A549 (cell line): ENCODE measurements around the gene DUSP1. TPM values are rescaled to one million over a fixed set of nuclear protein-coding genes. Genes with fewer than 3 reads are reported as not detected.

Experiments used
- ATAC-seq, 2 experiments: fragments of 200-7000 bp in 1 of 2; fragments of >200 bp in 1 of 2; cut with Nextera tagmentation in 1 of 2; cut with Tn5 transposase in 1 of 2; 3 replicates each; pipeline versions ENCODE4 v1.8.0 to v1.9.1; 2018 to 2020; ENCODE audit warnings: mild to moderate bottlenecking in 1 of 2, moderate library complexity in 1 of 2
- CTCF ChIA-PET: fragments of 300-600 bp; sonication (Branson Sonifier 250); formaldehyde crosslinking; extraction: SDS; loops from one replicate; lab custom pipeline; 2021; ENCODE audit warnings: antibody characterized with exemption, inconsistent platforms; lab: Yijun Ruan, JAX
- POLR2A ChIA-PET: fragments of 350-600 bp; formaldehyde crosslinking; extraction: SDS; loops from one replicate; lab custom pipeline; 2021; ENCODE audit warnings: antibody characterized with exemption, inconsistent platforms; lab: Yijun Ruan, JAX
- DNase-seq, 2 experiments: peaks; one replicate each; pipeline versions ENCODE4 v3.0.0 to v3.0.0-alpha.2; 2011 to 2016; ENCODE audit warnings: low read depth in 1 of 2, low spot score in 1 of 2
- FAIRE-seq: peaks from 2 replicates; lab custom pipeline; 2011; peaks lifted over from hg19 to GRCh38; lab: Jason Lieb, UNC
- H3K27ac ChIP-seq, 2 experiments: fragments of >200 bp; sonication (Bioruptor Twin); formaldehyde crosslinking; 3 replicates each; pipeline ENCODE4 v1.5.1; 2016 to 2017
- H3K4me1 ChIP-seq: fragments of >200 bp; sonication (Bioruptor Twin); formaldehyde crosslinking; 3 replicates; pipeline ENCODE4 v1.6.1; 2016
- H3K4me2 ChIP-seq: fragments of >200 bp; sonication (Bioruptor Twin); formaldehyde crosslinking; 3 replicates; pipeline ENCODE4 v1.6.1; 2016
- H3K4me3 ChIP-seq: fragments of >200 bp; sonication (Bioruptor Twin); formaldehyde crosslinking; 3 replicates; pipeline ENCODE4 v1.5.1; 2016
- H3K9me3 ChIP-seq: fragments of >200 bp; sonication (Bioruptor Twin); formaldehyde crosslinking; 3 replicates; pipeline ENCODE4 v1.6.1; 2016
- CBX2 ChIP-seq: fragments of 200-600 bp; sonication (generic); IDR thresholded peaks from 2 replicates; pipeline ENCODE4 v1.6.1; 2016; ENCODE audit warnings: low read depth, mild to moderate bottlenecking, borderline replicate concordance
- CHD2 ChIP-seq: fragments of 150-350 bp; IDR thresholded peaks from 2 replicates; pipeline ENCODE4 v1.6.1; 2014; ENCODE audit warnings: low read length; ENCODE audit not compliant: partially characterized antibody
- EHF ChIP-seq: fragments of 250-450 bp; sonication (Bioruptor Pico); IDR thresholded peaks from 2 replicates; pipeline ENCODE4 v1.5.0; 2020; ENCODE audit warnings: mild to moderate bottlenecking
- EHMT2 ChIP-seq: fragments of 200-600 bp; sonication (generic); IDR thresholded peaks from 2 replicates; pipeline ENCODE4 v1.6.1; 2016; ENCODE audit warnings: antibody characterized with exemption, low read depth, mild to moderate bottlenecking, moderate library complexity
- EP300 ChIP-seq, 2 experiments: fragments of >200 bp; sonication (Bioruptor Twin); formaldehyde crosslinking; IDR thresholded peaks; 2 replicates in 1 of 2; 3 replicates in 1 of 2; pipeline ENCODE4 v1.6.1; 2016 to 2017
- FOSL2 ChIP-seq, 2 experiments: fragments of 450-650 bp in 1 of 2; fragments of >200 bp in 1 of 2; sonication (Bioruptor Twin) in 1 of 2; formaldehyde crosslinking; IDR thresholded peaks; 2 replicates each; pipeline versions ENCODE4 v1.5.0 to v1.6.1; 2016 to 2020; ENCODE audit warnings: mild to moderate bottlenecking in 1 of 2, moderate library complexity in 1 of 2
- GATA3 ChIP-seq: IDR thresholded peaks from 2 replicates; pipeline ENCODE4 v1.6.1; 2012; ENCODE audit warnings: borderline replicate concordance
- HDAC2 ChIP-seq: fragments of 200-600 bp; sonication (generic); IDR thresholded peaks from 2 replicates; pipeline ENCODE4 v1.6.1; 2016
- HOXB13 ChIP-seq: fragments of 250-450 bp; sonication (Bioruptor Pico); IDR thresholded peaks from 2 replicates; pipeline ENCODE4 v1.5.0; 2020; ENCODE audit warnings: low read depth, mild to moderate bottlenecking, moderate library complexity
- JUNB ChIP-seq: fragments of >200 bp; sonication (Bioruptor Twin); formaldehyde crosslinking; IDR thresholded peaks from 2 replicates; pipeline ENCODE4 v1.6.1; 2016
- KDM5A ChIP-seq: fragments of 200-600 bp; sonication (generic); IDR thresholded peaks from 2 replicates; pipeline ENCODE4 v1.6.1; 2016; ENCODE audit warnings: antibody characterized with exemption, mild to moderate bottlenecking
- MAZ ChIP-seq: fragments of 150-350 bp; IDR thresholded peaks from 2 replicates; pipeline ENCODE4 v1.6.1; 2014; ENCODE audit warnings: antibody characterized with exemption, low read depth, low read length, borderline replicate concordance
- NFE2L2 ChIP-seq: fragments of 150-350 bp; conservative IDR thresholded peaks from 2 replicates; pipeline ENCODE4 v1.6.1; 2014; ENCODE audit warnings: low read length
- NPAS2 ChIP-seq: fragments of 250-450 bp; sonication (Bioruptor Pico); IDR thresholded peaks from 2 replicates; pipeline ENCODE4 v1.8.0; 2022; ENCODE audit warnings: mild to moderate bottlenecking, moderate library complexity, borderline replicate concordance
- NR3C1 ChIP-seq: fragments of >200 bp; sonication (Bioruptor Twin); formaldehyde crosslinking; IDR thresholded peaks from 3 replicates; pipeline ENCODE4 v1.6.1; 2017
- PHF8 ChIP-seq: fragments of 200-600 bp; sonication (generic); IDR thresholded peaks from 2 replicates; pipeline ENCODE4 v1.6.1; 2016; ENCODE audit warnings: low read depth, mild to moderate bottlenecking, antibody characterized with exemption, moderate library complexity, borderline replicate concordance
- POLR2A ChIP-seq: IDR thresholded peaks from 2 replicates; pipeline ENCODE4 v1.6.1; 2012; ENCODE audit warnings: mild to moderate bottlenecking, low read length
- POLR2AphosphoS2 ChIP-seq: conservative IDR thresholded peaks from 2 replicates; pipeline ENCODE4 v1.6.1; 2012; ENCODE audit warnings: low read length, improper control_type of control experiment, inconsistent platforms
- RARB ChIP-seq: fragments of 250-450 bp; sonication (Bioruptor Pico); IDR thresholded peaks from 2 replicates; pipeline ENCODE4 v1.8.0; 2021; ENCODE audit warnings: mild to moderate bottlenecking, moderate library complexity
- RCOR1 ChIP-seq: fragments of 150-350 bp; IDR thresholded peaks from 2 replicates; pipeline ENCODE4 v1.6.1; 2014; ENCODE audit warnings: antibody characterized with exemption, low read length, low read depth
- RNF2 ChIP-seq: fragments of 200-600 bp; sonication (generic); IDR thresholded peaks from 2 replicates; pipeline ENCODE4 v1.6.1; 2016; ENCODE audit warnings: low read depth, mild to moderate bottlenecking, antibody characterized with exemption, moderate library complexity, borderline replicate concordance
- SREBF2 ChIP-seq: fragments of 450-650 bp; IDR thresholded peaks from 2 replicates; pipeline ENCODE4 v1.6.1; 2014; ENCODE audit warnings: mild to moderate bottlenecking, moderate library complexity
- TP53 ChIP-seq: fragments of 250-450 bp; sonication (Bioruptor Pico); IDR thresholded peaks from 2 replicates; pipeline ENCODE4 v1.5.0; 2021; ENCODE audit warnings: mild to moderate bottlenecking, moderate library complexity
- ZFP36 ChIP-seq: fragments of 450-650 bp; IDR thresholded peaks from 2 replicates; pipeline ENCODE4 v1.6.1; 2014; ENCODE audit warnings: borderline replicate concordance; ENCODE audit not compliant: partially characterized antibody
- ZNF302 ChIP-seq: fragments of 250-450 bp; sonication (Bioruptor Pico); IDR thresholded peaks from 2 replicates; pipeline ENCODE4 v1.9.0; 2021; ENCODE audit warnings: inconsistent platforms, mild to moderate bottlenecking, moderate library complexity
- WGBS: methylation state at CpG from one replicate; pipeline ENCODE4 v1.1.6; 2017; ENCODE audit errors: missing lambda C conversion rate; 5-methylcytosine and 5-hydroxymethylcytosine counted together
- polyA plus RNA-seq, 4 experiments: library from polyadenylated mRNA; depleted of rRNA in 3 of 4; stranded (reverse); fragments of >200 nt; fragmentation: RNase III in 1 of 4; extraction: RNeasy Plus Mini Kit Qiagen cat#74134 plus additional on column Dnase treatment in 1 of 4; gene quantifications; 2 replicates in 3 of 4; 3 replicates in 1 of 4; pipeline ENCODE4 v1.2.3, GENCODE V29; 2011 to 2017
- TF ChIP-seq, protein P1 (sequence below): fragments of >200 bp; sonication (Bioruptor Twin); formaldehyde crosslinking; IDR thresholded peaks from 3 replicates; pipeline ENCODE4 v1.6.1; 2016
- TF ChIP-seq, protein P2 (sequence below): IDR thresholded peaks from 2 replicates; pipeline ENCODE4 v1.6.1; 2012
- TF ChIP-seq, protein P3 (sequence below): fragments of 150-350 bp; IDR thresholded peaks from 2 replicates; pipeline ENCODE4 v1.6.1; 2014; ENCODE audit warnings: low read depth, mild to moderate bottlenecking, low read length
- TF ChIP-seq, protein P4 (sequence below): fragments of >200 bp; sonication (Bioruptor Twin); formaldehyde crosslinking; IDR thresholded peaks from 2 replicates; pipeline ENCODE4 v1.6.1; 2016

The DUSP1 gene
- polyA plus RNA-seq, 2 of the 4 experiments (the other 2 are of a cell fraction): 207 to 594 TPM

DNA sequence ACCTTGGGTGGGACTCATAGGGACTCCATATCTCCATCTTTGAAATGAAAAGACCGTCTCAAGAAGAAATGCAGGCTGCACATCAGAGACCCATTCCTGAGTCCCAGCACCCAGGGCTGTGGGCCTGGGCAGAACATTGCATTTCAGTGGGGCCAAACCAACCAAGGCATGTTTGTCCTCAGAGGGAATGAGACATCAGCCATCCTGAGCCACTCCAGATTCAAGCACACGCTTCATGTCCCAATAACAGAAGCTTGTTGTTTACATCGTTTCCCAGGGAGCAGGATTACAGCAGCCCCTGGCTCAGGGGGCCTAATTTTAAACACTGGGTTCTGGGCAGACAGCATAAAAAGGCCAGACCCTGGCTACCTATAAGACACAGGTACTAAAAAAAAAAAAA, 24.3 kb downstream of the DUSP1 start:
- Histone ChIP-seq H3K4me2 (no peak overlapping the region), H3K27ac (no peak overlapping the region), H3K9me3 (peaks cover 13% of the 10 kb centered on the region), H3K4me1 (no peaks in the 10 kb centered on the region), H3K4me3 (no peak overlapping the region)
- ChIA-PET CTCF (interaction anchor here (0.6 to 2.3 kb wide), 4 partner anchors 9 to 35 kb away, joined by 3 to 8 read pairs (median 4); no protein-coding TSS in a partner anchor), POLR2A (no interaction called here)
- DNase-seq (no peak), FAIRE-seq (no peak), ATAC-seq (no peak)
- 79% methylated on average over 3 of the region's 3 CpGs for WGBS
- TF ChIP-seq RCOR1 (no peak), EP300 (IDR thresholded peaks at IDR 0.05) (no peak), CBX2 (no peak), TP53 (no peak), EHF (CRISPR knock-in tag) (no peak), MAZ (no peak), EHMT2 (no peak)
- TF ChIP-seq, protein P1, sequence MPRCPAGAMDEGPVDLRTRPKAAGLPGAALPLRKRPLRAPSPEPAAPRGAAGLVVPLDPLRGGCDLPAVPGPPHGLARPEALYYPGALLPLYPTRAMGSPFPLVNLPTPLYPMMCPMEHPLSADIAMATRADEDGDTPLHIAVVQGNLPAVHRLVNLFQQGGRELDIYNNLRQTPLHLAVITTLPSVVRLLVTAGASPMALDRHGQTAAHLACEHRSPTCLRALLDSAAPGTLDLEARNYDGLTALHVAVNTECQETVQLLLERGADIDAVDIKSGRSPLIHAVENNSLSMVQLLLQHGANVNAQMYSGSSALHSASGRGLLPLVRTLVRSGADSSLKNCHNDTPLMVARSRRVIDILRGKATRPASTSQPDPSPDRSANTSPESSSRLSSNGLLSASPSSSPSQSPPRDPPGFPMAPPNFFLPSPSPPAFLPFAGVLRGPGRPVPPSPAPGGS: no peak
- TF ChIP-seq, protein P2, sequence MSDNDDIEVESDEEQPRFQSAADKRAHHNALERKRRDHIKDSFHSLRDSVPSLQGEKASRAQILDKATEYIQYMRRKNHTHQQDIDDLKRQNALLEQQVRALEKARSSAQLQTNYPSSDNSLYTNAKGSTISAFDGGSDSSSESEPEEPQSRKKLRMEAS: no peak

DNA sequence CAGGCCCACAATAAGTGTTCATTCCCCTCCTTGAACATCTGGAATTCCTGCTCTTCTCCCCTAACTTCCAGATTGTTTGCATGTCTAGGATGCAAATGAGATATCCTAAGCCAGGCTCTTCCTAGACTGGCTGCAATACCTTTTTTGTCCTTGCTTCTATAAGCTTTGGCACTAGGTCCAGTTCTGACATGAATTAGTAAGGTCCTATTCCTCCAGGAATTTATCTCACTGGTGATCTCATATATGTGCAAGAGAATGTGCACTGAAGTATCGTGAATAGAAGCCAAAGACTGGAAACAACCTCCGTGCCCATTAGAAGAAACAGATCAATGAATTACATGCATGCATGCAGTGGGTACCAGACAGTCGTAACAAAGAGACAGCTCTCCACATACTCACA, 25.2 kb downstream of the DUSP1 start:
- no peak overlapping the region for H3K4me3 ChIP-seq
- H3K27ac ChIP-seq: no peak overlapping the region
- no peak for TF ChIP-seq NFE2L2
- no peak for TF ChIP-seq POLR2A
- no peak for TF ChIP-seq NR3C1
- TF ChIP-seq, protein P1: no peak
- no peak for TF ChIP-seq EHMT2
- no peak for TF ChIP-seq RNF2
- no peak for TF ChIP-seq FOSL2 (IDR thresholded peaks at IDR 0.05)
- TF ChIP-seq FOSL2 (CRISPR knock-in tag; IDR thresholded peaks at IDR 0.05): no peak
- TF ChIP-seq PHF8: no peak
- TF ChIP-seq ZNF302 (CRISPR knock-in tag): no peak
- no peak for TF ChIP-seq RCOR1
- TF ChIP-seq RARB (CRISPR knock-in tag): no peak
- TF ChIP-seq CBX2: no peak
- no peak for TF ChIP-seq TP53
- WGBS: 82% methylated on average over 3 of the region's 3 CpGs
- DNase-seq: no peak
- H3K4me1 ChIP-seq: peaks cover 6% of the 10 kb centered on the region
- ChIA-PET POLR2A (no interaction called here), CTCF (interaction anchor here (0.7 to 2.3 kb wide), 6 partner anchors 10 to 150 kb away, joined by 3 to 8 read pairs (median 3); no protein-coding TSS in a partner anchor)
- FAIRE-seq: no peak
- no peak overlapping the region for H3K4me2 ChIP-seq
- peaks cover 13% of the 10 kb centered on the region for H3K9me3 ChIP-seq
- ATAC-seq: no peak

DNA sequence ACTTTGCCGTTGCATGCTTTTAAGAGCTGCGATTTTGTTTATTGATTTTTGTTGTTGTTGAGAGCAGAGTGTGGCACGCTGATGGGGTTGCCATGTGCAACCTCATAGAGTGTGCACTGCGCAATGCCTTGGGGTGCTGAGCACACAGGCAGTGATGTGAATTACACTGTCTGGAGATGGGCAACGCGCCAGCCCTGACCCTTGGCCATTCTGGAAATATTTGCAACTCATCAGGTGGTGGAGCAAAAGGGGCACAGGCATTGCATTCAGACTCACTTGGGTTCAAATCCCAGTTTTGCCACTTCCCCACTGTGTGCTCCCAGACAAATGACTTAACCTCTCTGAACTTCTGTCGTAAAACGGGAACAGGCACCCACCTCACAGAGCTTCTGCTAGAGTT, 25.6 kb downstream of the DUSP1 start:
- POLR2A ChIA-PET: interaction anchor here (0.6 kb wide), 1 partner anchor 214 kb away, joined by 3 read pairs; no protein-coding TSS in a partner anchor
- TF ChIP-seq HDAC2: no peak
- TF ChIP-seq, protein P3, sequence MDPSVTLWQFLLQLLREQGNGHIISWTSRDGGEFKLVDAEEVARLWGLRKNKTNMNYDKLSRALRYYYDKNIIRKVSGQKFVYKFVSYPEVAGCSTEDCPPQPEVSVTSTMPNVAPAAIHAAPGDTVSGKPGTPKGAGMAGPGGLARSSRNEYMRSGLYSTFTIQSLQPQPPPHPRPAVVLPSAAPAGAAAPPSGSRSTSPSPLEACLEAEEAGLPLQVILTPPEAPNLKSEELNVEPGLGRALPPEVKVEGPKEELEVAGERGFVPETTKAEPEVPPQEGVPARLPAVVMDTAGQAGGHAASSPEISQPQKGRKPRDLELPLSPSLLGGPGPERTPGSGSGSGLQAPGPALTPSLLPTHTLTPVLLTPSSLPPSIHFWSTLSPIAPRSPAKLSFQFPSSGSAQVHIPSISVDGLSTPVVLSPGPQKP: no peak
- TF ChIP-seq RARB (CRISPR knock-in tag): no peak
- no peak for TF ChIP-seq CBX2
- no peak for TF ChIP-seq CHD2
- TF ChIP-seq, protein P4, sequence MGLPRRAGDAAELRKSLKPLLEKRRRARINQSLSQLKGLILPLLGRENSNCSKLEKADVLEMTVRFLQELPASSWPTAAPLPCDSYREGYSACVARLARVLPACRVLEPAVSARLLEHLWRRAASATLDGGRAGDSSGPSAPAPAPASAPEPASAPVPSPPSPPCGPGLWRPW: no peak
- TF ChIP-seq, protein P1: no peak
- TF ChIP-seq, protein P2: no peak
- TF ChIP-seq TP53: no peak
- no peak for TF ChIP-seq NPAS2 (CRISPR knock-in tag)
- no peak for TF ChIP-seq POLR2AphosphoS2
- no peak for TF ChIP-seq SREBF2
- no peak for TF ChIP-seq PHF8
- no peak for TF ChIP-seq GATA3
- no peak for TF ChIP-seq ZFP36
- TF ChIP-seq JUNB: no peak
- TF ChIP-seq FOSL2 (IDR thresholded peaks at IDR 0.05): no peak
- no peak for TF ChIP-seq FOSL2 (CRISPR knock-in tag; IDR thresholded peaks at IDR 0.05)
- no peak for TF ChIP-seq EHMT2
- no peak for TF ChIP-seq KDM5A
- TF ChIP-seq HOXB13: no peak
- no peak for FAIRE-seq
- 77% methylated on average over 8 of the region's 8 CpGs for WGBS
- no peak for DNase-seq
- H3K4me2 ChIP-seq: no peak overlapping the region
- no peak overlapping the region for H3K27ac ChIP-seq
- peaks cover 10% of the 10 kb centered on the region for H3K4me1 ChIP-seq
- H3K4me3 ChIP-seq: no peak overlapping the region
- peaks cover 13% of the 10 kb centered on the region for H3K9me3 ChIP-seq
- ATAC-seq: no peak
- CTCF ChIA-PET: interaction anchor here (0.7 to 1.6 kb wide), 5 partner anchors 11 to 150 kb away, joined by 3 to 4 read pairs (median 3); no protein-coding TSS in a partner anchor
